GM18526 (cell line): ENCODE data around the gene TRDMT1.

Experiments
- POLR2A ChIP-seq: IDR thresholded peaks from 3 replicates; pipeline ENCODE4 v1.6.1; 2011; ENCODE audit not compliant: insufficient read length; ENCODE audit errors: extremely low read depth

Gene TRDMT1

DNA sequence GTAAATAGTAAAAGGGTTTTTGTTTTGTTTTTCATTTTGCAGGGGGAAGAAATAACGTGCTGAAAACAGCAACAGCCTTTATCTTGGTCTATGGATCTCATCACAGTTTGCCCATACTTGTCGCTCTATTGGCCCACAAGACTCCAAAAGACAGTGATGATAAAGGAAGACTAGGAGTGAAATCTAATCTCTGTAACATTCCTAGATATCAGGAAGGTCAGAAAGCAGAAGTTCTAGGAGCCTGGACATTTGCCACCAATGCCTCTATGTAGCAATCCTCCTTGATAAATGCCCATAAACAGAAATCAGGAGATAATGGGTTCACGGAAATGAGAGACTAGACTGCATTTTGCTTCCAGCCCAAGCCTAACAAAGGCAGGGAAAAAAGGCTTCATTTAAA, 80.8 kb downstream of the TRDMT1 start:
- no peak for TF ChIP-seq POLR2A

DNA sequence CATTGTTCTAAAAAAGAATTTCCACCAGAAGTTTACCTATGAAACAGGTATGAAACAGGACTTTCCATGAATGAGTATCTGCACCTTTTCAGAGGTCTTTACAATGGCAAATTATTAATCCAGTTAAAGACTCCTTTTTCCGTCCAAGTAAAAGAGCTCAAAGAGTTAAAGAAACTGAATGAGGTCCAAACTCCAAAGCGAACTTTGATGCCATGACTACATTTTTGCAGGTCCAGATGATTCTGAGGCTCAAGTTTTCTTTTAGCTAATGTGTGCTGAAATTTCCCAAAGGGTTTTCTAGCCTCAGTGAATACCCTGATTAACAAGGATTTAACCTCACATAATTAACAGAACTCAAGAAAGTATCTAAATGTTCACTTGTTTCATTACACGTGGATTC, 81.6 kb downstream of the TRDMT1 start:
- TF ChIP-seq POLR2A: no peak

DNA sequence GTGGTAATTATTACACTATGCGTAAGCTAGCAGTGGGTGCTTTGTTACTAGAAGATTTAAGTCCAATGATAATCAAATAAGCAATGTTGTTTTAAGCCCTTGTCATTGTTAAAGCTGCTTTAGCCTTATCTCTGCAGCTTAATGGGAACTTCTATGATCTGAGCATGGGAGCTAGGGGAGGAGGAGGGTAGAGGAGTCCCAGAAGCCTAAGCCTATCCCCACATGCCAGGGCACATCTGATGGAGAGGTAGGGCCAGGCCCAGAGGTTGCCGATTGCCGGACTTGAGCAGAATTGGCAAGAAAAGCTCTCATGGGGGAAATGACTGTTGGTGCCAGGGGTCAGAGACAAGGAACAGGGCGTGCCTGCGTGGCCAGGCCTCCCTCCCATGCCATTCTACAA, 85.3 kb downstream of the TRDMT1 start:
- TF ChIP-seq POLR2A: no peak

DNA sequence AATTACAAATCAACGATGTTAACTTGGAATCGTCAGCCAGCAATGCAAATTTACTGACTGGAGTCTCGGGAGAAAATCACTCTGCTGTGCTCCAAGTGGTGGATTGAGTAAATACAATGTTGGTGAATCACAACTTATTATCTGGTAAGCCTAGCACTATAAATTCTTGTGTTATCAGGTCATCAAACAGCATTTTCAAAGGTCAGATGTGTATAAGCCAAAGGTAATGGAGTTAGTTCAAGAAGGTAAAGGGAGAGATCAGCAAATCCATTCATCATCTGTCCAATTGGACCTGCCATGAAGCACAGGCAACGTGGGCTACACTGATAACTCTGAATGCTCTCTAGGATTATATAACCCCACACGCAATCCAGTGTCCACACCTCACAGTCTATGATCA, 85.8 kb downstream of the TRDMT1 start:
- no peak for TF ChIP-seq POLR2A

DNA sequence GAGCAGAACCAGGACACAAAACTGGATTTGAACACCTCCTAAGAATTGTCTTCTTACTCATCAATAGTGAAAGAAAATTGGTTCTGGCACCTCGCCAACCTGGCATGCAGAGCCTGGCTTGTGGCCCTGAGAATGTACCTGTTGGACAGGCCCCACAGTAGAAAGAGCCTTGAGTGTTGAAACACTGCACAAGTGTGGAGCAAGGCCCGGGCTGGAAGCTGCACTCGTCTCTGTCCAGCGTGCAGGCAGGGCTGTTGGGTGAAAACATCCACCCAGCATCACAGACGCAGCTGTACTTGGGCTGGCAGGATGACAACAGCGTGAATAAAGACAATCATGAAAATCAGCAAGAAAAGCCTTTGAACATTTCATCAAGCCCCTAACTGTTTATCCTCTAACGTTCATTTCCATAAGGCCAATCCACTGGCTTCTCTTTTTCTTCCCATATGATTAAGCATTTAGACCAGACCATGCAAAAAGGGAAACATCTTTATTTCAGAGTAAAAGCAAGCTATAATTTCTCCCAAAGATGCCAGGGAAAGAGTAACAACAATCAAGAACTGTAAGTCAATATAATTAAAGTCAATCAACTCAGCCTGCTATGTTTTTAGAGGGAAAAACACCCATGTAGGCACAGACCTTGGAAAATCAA, 87.5 kb downstream of the TRDMT1 start:
- no peak for TF ChIP-seq POLR2A

DNA sequence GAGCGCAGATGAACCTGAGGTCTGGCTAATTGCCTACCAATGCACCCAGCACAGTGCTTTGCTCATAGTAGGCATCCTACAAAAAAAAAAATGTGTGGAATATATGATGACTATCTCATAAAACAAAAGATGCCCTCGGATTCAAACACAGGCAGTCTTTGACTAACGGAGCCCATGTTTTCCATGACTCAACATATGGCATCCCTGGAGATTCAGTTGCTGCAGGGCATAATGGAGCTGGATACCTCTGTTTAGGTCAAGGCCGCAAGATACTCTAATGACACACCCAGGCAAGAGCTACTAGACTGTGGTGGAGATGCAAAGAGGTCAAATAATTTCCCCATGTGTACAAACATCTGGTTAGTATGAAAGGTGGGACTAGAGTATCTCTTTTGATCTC, 88.1 kb downstream of the TRDMT1 start:
- TF ChIP-seq POLR2A: no peak

DNA sequence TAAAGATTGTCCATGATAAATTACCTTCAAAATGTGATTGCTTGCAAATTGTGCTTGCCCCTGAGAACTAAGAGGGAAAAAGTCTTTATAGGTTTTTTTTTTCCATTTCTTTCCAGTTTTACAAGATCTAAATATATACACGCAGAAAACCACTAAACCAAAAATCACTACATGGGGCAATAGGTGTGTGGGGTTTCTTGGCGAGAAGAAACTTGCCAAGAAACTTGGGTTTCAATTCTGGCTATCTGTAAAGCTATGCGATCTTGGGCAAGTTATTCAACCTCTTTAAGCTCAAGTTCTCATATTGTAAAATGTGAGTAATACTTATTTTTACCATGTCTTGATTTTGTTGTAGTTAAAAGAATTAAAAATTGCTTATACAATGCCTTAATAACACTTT, 88.9 kb downstream of the TRDMT1 start:
- no peak for TF ChIP-seq POLR2A

DNA sequence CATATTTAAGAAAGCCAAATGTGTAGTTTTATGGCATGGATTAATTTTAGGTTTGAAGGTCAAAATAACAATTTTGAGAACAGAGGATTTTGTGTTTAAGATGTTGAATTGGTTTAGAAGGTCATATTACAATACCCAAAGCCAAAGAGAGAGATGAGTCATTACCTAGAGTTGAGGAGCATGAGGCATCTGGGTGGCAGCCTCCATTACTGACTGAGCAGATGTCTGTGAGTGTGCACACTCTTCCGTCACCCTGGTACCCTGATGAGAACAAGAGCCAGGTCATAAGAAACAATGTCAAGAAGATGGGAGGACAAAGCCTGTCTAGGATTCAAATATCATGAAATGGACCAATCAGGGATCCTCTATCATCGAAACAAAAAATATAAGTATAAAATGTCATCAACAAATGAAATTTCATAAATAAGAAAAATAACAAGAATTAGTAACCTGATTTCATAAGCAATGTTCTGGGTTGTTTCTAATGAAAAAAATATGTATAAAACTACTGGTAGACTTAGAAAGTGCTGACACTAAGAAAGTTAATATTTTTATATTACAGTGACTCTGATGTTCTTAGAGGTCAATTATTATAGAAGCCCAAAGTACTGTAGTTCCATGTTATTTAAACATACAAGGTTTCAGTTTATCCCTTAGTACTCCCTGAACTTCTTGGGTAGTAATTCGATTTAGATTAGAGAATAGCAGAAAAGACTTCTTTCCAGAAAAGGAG, 91.8 kb downstream of the TRDMT1 start:
- TF ChIP-seq POLR2A: no peak

DNA sequence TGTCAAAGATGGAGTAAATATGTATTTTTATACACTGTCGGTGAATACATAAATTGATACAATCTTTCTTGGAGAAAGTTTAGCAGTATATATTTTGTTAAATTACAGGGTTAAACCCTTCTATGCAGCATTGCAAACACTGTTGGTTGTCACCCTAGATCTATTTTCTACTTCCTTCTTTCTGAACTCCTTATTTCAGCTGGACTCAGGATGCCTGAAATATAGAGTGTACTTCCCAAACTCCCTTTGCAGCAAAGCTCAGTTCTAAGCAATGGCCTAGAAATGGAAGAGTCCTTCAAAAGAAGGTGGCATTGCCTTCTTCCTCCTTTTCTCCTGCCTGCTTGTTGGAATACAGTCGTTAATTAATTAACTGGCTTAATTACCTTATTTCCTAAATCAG, 92.4 kb downstream of the TRDMT1 start:
- no peak for TF ChIP-seq POLR2A

DNA sequence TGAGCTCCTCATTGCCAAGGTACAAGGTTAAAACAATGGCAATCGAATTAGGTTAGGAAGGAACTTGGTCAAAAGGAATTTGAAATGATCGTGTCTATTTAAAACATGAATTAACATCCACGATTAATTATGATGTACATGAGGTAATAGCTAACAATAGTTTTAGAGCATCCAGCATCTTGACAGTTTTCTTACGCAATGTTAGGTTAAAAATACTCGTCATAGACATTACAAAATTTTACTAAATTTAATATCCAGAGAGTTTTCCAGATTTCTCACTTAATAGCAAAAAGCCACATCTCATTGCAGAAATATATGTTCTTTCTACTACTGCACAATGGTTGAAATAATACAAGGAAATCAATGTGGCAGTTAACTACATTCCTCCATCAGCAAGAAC, 94.5 kb downstream of the TRDMT1 start:
- TF ChIP-seq POLR2A: no peak

DNA sequence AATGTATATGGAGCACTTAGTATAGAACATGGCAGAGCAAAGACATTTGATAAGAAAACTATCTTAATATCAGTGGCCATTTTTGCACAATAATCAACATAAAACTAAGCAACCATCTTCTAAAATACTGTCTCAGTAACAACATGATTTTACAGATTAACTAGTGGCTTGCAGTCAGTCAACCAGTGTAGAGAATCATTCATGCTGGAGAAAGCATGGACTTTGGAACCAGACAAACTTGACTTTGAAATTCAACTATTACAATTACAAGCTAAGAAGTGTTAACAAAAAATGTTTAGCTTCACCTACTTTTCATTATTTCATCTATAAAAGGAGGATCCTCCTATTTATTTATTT, 99.6 kb downstream of the TRDMT1 start:
- no peak for TF ChIP-seq POLR2A

DNA sequence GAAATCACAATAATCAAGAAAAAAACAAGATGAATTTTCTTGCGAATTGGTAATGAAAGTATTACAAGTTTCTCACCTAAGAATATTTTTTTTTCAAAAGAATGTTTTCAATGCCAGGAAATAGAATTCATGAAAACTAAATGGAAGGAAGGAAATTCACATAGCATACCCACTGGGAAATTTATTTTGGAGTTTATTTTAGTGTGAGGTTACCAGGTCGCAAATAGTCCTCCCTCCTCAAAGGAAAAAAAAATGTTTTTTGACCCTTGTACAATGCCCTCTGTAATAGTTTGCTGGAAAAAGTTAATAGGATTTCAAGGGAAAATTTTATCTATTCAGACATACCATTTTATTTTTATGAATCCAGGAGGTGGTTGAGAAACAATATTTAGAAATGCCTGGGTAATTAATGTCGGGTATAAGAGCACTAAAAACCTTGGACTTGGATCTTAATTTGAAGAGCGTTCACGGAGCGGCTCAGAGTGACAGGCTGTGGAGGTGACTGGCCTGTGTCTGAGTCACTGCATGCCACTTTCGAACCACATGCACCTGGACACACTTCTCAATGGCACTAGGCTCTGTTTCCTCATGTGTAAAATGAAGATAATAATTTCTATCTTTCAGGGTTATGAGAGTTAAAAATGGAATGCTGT, 100.1 kb downstream of the TRDMT1 start:
- TF ChIP-seq POLR2A: no peak

DNA sequence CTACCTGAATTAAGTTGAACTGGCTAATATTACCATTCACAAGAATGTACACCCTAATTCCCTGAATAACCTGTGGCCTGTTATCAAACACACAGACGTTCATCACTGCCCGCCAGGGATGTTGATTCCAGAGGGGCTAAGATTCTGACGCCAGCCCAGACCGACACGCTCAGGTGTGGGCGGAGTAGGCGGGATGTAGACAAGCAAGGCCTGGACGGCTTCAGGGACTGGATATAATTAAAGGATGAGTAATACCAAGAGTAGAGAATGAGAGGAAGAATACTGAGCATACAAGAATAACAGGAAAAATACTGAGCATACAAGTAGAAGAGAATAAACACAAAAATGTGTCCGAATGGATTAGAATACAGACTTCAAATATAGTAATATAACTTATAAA, 100.9 kb downstream of the TRDMT1 start:
- TF ChIP-seq POLR2A: no peak

DNA sequence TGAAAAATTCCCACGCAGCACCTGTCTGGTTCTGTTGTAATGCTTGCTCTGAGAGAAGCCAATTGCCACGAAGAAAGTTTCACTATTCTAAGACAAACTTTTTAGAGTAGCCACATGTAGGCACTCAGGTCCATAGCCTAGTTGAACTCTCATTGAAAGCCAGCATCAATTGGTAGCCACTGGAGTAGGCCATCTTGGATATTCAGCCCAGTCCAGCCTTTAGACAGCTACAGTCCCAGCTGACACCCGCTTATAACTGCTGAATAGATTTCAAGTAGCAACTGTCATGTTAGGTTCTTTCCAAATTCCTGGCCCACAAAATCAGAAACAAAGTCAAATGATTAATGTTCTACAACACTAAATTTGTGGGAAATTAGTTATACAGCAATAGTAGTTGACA, 103.5 kb downstream of the TRDMT1 start:
- TF ChIP-seq POLR2A: no peak
